ENCODE results near the gene GALNT9.

DNA sequence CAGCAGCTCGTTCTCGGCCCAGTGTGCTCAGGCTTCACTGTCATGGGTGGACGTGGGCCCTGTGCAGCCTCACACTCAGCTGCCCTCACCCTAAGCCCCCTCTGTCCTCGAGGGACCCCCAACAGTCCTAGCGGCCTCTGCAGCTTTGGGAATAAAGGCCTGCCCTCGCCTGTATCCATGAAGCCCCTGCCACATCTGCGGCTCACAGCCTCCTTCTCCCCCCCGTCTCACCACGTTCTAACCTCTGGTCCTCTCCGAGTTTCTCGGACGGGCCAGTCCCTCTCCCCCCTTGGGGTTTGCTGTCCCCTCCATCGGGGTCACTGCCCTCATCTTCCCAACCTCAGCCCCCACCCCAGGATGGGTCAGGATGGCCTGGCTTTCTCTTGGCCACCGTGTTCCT lies 30.2 kb upstream of the GALNT9 start:
- TF ChIP-seq, protein P1, sequence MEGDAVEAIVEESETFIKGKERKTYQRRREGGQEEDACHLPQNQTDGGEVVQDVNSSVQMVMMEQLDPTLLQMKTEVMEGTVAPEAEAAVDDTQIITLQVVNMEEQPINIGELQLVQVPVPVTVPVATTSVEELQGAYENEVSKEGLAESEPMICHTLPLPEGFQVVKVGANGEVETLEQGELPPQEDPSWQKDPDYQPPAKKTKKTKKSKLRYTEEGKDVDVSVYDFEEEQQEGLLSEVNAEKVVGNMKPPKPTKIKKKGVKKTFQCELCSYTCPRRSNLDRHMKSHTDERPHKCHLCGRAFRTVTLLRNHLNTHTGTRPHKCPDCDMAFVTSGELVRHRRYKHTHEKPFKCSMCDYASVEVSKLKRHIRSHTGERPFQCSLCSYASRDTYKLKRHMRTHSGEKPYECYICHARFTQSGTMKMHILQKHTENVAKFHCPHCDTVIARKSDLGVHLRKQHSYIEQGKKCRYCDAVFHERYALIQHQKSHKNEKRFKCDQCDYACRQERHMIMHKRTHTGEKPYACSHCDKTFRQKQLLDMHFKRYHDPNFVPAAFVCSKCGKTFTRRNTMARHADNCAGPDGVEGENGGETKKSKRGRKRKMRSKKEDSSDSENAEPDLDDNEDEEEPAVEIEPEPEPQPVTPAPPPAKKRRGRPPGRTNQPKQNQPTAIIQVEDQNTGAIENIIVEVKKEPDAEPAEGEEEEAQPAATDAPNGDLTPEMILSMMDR (conservative IDR thresholded peaks at IDR 0.05 in 1 of 2, IDR thresholded peaks at IDR 0.05 in 1 of 2; ENCODE audit: extremely low read depth in 1 of 2, insufficient read depth in 1 of 2, low read depth in 1 of 2, low read length in 2 of 2): no peak
- no peak for TF ChIP-seq EZH2 (IDR thresholded peaks at IDR 0.05; ENCODE audit: borderline replicate concordance, low read length)

Measured in mammary epithelial cell (primary cell).